ENCODE data around the gene GYG2.

Gene GYG2

GRCh38 chrX:2828959-2829411, 255 bp downstream of the GYG2 start:
- in situ Hi-C loops (cut with HindIII; ENCODE audit: low pct_unique_long_range_greater_than_20kb, low sequenced_read_pairs): no loop called here
- no peak for DNase-seq (ENCODE audit: low read depth in 1 of 2, low spot score in 1 of 2)
- TF ChIP-seq JUND (IDR thresholded peaks at IDR 0.05; ENCODE audit: low read depth): no peak

- no peak for DNase-seq (ENCODE audit: low read depth in 1 of 2, low spot score in 1 of 2)
- in situ Hi-C loops (cut with HindIII; ENCODE audit: low pct_unique_long_range_greater_than_20kb, low sequenced_read_pairs): no loop called here
- no peak for TF ChIP-seq JUND (IDR thresholded peaks at IDR 0.05; ENCODE audit: low read depth)
These were observed 928 bp downstream of the GYG2 start for GRCh38 chrX:2829469-2830246.

GRCh38 chrX:2831471-2832228, 2.9 kb downstream of the GYG2 start:
- in situ Hi-C loops (cut with HindIII; ENCODE audit: low pct_unique_long_range_greater_than_20kb, low sequenced_read_pairs): no loop called here
- no peak for DNase-seq (ENCODE audit: low read depth in 1 of 2, low spot score in 1 of 2)
- no peak for TF ChIP-seq JUND (IDR thresholded peaks at IDR 0.05; ENCODE audit: low read depth)

GRCh38 chrX:2837961-2838360, 9.2 kb downstream of the GYG2 start:
- in situ Hi-C loops (cut with HindIII; ENCODE audit: low pct_unique_long_range_greater_than_20kb, low sequenced_read_pairs): no loop called here
- TF ChIP-seq JUND (IDR thresholded peaks at IDR 0.05; ENCODE audit: low read depth): no peak

GRCh38 chrX:2840961-2841360, 12.2 kb downstream of the GYG2 start:
- in situ Hi-C loops (cut with HindIII; ENCODE audit: low pct_unique_long_range_greater_than_20kb, low sequenced_read_pairs): no loop called here
- no peak for TF ChIP-seq JUND (IDR thresholded peaks at IDR 0.05; ENCODE audit: low read depth)
- no peak for DNase-seq (ENCODE audit: low read depth in 1 of 2, low spot score in 1 of 2)

More at GRCh38 chrX:2837961-2838360, 9.2 kb downstream of the GYG2 start:
- no peak for DNase-seq (ENCODE audit: low read depth in 1 of 2, low spot score in 1 of 2)

GRCh38 chrX:2841537-2841936, 12.8 kb downstream of the GYG2 start:
- DNase-seq (ENCODE audit: low read depth in 1 of 2, low spot score in 1 of 2): no peak
- no peak for TF ChIP-seq JUND (IDR thresholded peaks at IDR 0.05; ENCODE audit: low read depth)
- in situ Hi-C loops (cut with HindIII; ENCODE audit: low pct_unique_long_range_greater_than_20kb, low sequenced_read_pairs): no loop called here

GRCh38 chrX:2846992-2847391, 18.3 kb downstream of the GYG2 start:
- no peak for TF ChIP-seq JUND (IDR thresholded peaks at IDR 0.05; ENCODE audit: low read depth)
- DNase-seq (ENCODE audit: low read depth in 1 of 2, low spot score in 1 of 2): peak in 1 of 2 experiments; percentile 74
- in situ Hi-C loops (cut with HindIII; ENCODE audit: low pct_unique_long_range_greater_than_20kb, low sequenced_read_pairs): no loop called here

- DNase-seq (ENCODE audit: low read depth in 1 of 2, low spot score in 1 of 2): peak in 1 of 2 experiments; percentile 80
- TF ChIP-seq JUND (IDR thresholded peaks at IDR 0.05; ENCODE audit: low read depth): no peak
- in situ Hi-C loops (cut with HindIII; ENCODE audit: low pct_unique_long_range_greater_than_20kb, low sequenced_read_pairs): no loop called here
These were observed 20.2 kb downstream of the GYG2 start for GRCh38 chrX:2848871-2849301.

GRCh38 chrX:2854918-2855317, 26.2 kb downstream of the GYG2 start:
- no peak for DNase-seq (ENCODE audit: low read depth in 1 of 2, low spot score in 1 of 2)
- in situ Hi-C loops (cut with HindIII; ENCODE audit: low pct_unique_long_range_greater_than_20kb, low sequenced_read_pairs): no loop called here
- TF ChIP-seq JUND (IDR thresholded peaks at IDR 0.05; ENCODE audit: low read depth): no peak

GRCh38 chrX:2855761-2856160, 27.0 kb downstream of the GYG2 start:
- no peak for TF ChIP-seq JUND (IDR thresholded peaks at IDR 0.05; ENCODE audit: low read depth)
- in situ Hi-C loops (cut with HindIII; ENCODE audit: low pct_unique_long_range_greater_than_20kb, low sequenced_read_pairs): no loop called here
- DNase-seq (ENCODE audit: low read depth in 1 of 2, low spot score in 1 of 2): no peak

GRCh38 chrX:2857566-2857965, 28.8 kb downstream of the GYG2 start:
- TF ChIP-seq JUND (IDR thresholded peaks at IDR 0.05; ENCODE audit: low read depth): no peak
- DNase-seq (ENCODE audit: low read depth in 1 of 2, low spot score in 1 of 2): no peak
- in situ Hi-C loops (cut with HindIII; ENCODE audit: low pct_unique_long_range_greater_than_20kb, low sequenced_read_pairs): no loop called here

- no peak for DNase-seq (ENCODE audit: low read depth in 1 of 2, low spot score in 1 of 2)
- in situ Hi-C loops (cut with HindIII; ENCODE audit: low pct_unique_long_range_greater_than_20kb, low sequenced_read_pairs): no loop called here
- no peak for TF ChIP-seq JUND (IDR thresholded peaks at IDR 0.05; ENCODE audit: low read depth)
These were observed 30.6 kb downstream of the GYG2 start for GRCh38 chrX:2859197-2859797.

GRCh38 chrX:2862404-2862803, 33.7 kb downstream of the GYG2 start:
- no peak for TF ChIP-seq JUND (IDR thresholded peaks at IDR 0.05; ENCODE audit: low read depth)
- DNase-seq (ENCODE audit: low read depth in 1 of 2, low spot score in 1 of 2): no peak
- in situ Hi-C loops (cut with HindIII; ENCODE audit: low pct_unique_long_range_greater_than_20kb, low sequenced_read_pairs): no loop called here
